IMR-90 (cell line): ENCODE results near the gene IL22.

ENCODE experiments used
- CEBPB ChIP-seq: IDR thresholded peaks from 2 replicates; pipeline ENCODE4 v1.6.1; 2012; ENCODE audit warnings: low read depth, low read length, improper control_type of control experiment
- ELK1 ChIP-seq: fragments of 150-350 bp; IDR thresholded peaks from 2 replicates; pipeline ENCODE4 v1.6.1; 2016; ENCODE audit warnings: low read depth, mild to moderate bottlenecking, low read length, moderate library complexity, borderline replicate concordance
- FOS ChIP-seq: fragments of 150-350 bp; IDR thresholded peaks from 2 replicates; pipeline ENCODE4 v1.6.1; 2016; ENCODE audit warnings: low read depth, low read length
- MAFK ChIP-seq: IDR thresholded peaks from 2 replicates; pipeline ENCODE4 v1.6.1; 2012; ENCODE audit warnings: low read depth, low read length, improper control_type of control experiment
- MXI1 ChIP-seq: IDR thresholded peaks from 2 replicates; pipeline ENCODE4 v1.6.1; 2012; ENCODE audit warnings: low read depth, mild to moderate bottlenecking, low read length, moderate library complexity, borderline replicate concordance
- NFE2L2 ChIP-seq: fragments of 150-350 bp; IDR thresholded peaks from 2 replicates; pipeline ENCODE4 v1.6.1; 2016; ENCODE audit warnings: low read depth, mild to moderate bottlenecking, low read length
- POLR2A ChIP-seq: IDR thresholded peaks from 2 replicates; pipeline ENCODE4 v1.6.1; 2012; ENCODE audit warnings: mild to moderate bottlenecking, low read depth, low read length
- RAD21 ChIP-seq: IDR thresholded peaks from 2 replicates; pipeline ENCODE4 v1.6.1; 2012; ENCODE audit warnings: low read length, improper control_type of control experiment
- RCOR1 ChIP-seq: IDR thresholded peaks from 2 replicates; pipeline ENCODE4 v1.6.1; 2012; ENCODE audit warnings: mild to moderate bottlenecking, low read length, improper control_type of control experiment; ENCODE audit not compliant: insufficient replicate concordance
- RFX5 ChIP-seq: IDR thresholded peaks from 2 replicates; pipeline ENCODE4 v1.8.0; 2012; ENCODE audit warnings: low read depth, mild to moderate bottlenecking, low read length, moderate library complexity
- SMC3 ChIP-seq: fragments of 150-350 bp; IDR thresholded peaks from 2 replicates; pipeline ENCODE4 v1.6.1; 2016; ENCODE audit warnings: low read depth, mild to moderate bottlenecking, antibody characterized with exemption, low read length, moderate library complexity
- USF2 ChIP-seq: fragments of 150-350 bp; IDR thresholded peaks from 2 replicates; pipeline ENCODE4 v1.6.1; 2017; ENCODE audit warnings: mild to moderate bottlenecking, antibody characterized with exemption, low read length, low read depth
- TF ChIP-seq, protein P1 (sequence below): conservative IDR thresholded peaks from 2 replicates; pipeline ENCODE4 v1.5.1; 2012; ENCODE audit warnings: mild to moderate bottlenecking, low read depth, low read length, improper control_type of control experiment

- TF ChIP-seq ELK1: no peak
- TF ChIP-seq, protein P1, sequence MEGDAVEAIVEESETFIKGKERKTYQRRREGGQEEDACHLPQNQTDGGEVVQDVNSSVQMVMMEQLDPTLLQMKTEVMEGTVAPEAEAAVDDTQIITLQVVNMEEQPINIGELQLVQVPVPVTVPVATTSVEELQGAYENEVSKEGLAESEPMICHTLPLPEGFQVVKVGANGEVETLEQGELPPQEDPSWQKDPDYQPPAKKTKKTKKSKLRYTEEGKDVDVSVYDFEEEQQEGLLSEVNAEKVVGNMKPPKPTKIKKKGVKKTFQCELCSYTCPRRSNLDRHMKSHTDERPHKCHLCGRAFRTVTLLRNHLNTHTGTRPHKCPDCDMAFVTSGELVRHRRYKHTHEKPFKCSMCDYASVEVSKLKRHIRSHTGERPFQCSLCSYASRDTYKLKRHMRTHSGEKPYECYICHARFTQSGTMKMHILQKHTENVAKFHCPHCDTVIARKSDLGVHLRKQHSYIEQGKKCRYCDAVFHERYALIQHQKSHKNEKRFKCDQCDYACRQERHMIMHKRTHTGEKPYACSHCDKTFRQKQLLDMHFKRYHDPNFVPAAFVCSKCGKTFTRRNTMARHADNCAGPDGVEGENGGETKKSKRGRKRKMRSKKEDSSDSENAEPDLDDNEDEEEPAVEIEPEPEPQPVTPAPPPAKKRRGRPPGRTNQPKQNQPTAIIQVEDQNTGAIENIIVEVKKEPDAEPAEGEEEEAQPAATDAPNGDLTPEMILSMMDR: no peak
- TF ChIP-seq POLR2A: no peak
- TF ChIP-seq RCOR1: no peak
- no peak for TF ChIP-seq MXI1
- TF ChIP-seq RFX5: no peak
- no peak for TF ChIP-seq RAD21
- TF ChIP-seq NFE2L2: no peak
- TF ChIP-seq SMC3: no peak
- TF ChIP-seq USF2: no peak
- TF ChIP-seq FOS: no peak
- TF ChIP-seq MAFK: no peak
- TF ChIP-seq CEBPB: no peak
Observed at GRCh38 chr12:68286396-68286795, 33.0 kb upstream of the IL22 start.
